Upper lobe of right lung (tissue), 1 donor: ENCODE data around the gene PIK3R3. TPM values are rescaled to one million over a fixed set of nuclear protein-coding genes. Genes with fewer than 3 reads are reported as not detected.

ENCODE experiments used
- ATAC-seq: fragments of 200-7000 bp; cut with Tn5 transposase; one replicate; pipeline ENCODE4 v1.9.1; 2020; ENCODE audit warnings: mild to moderate bottlenecking, moderate library complexity
- DNase-seq: peaks from one replicate; pipeline ENCODE4 v3.0.0-alpha.2; 2020
- H3K27ac ChIP-seq: fragments of 200-600 bp; one replicate; pipeline ENCODE4 v1.8.0; 2022
- H3K27me3 ChIP-seq: fragments of 200-600 bp; one replicate; pipeline ENCODE4 v1.8.0; 2022; ENCODE audit warnings: mild to moderate bottlenecking
- H3K36me3 ChIP-seq: fragments of 200-600 bp; one replicate; pipeline ENCODE4 v1.8.0; 2022
- H3K4me1 ChIP-seq: fragments of 200-600 bp; one replicate; pipeline ENCODE4 v1.8.0; 2022
- H3K4me3 ChIP-seq: fragments of 200-600 bp; one replicate; pipeline ENCODE4 v1.8.0; 2022; ENCODE audit warnings: mild to moderate bottlenecking
- H3K9me3 ChIP-seq: fragments of 200-600 bp; one replicate; pipeline ENCODE4 v1.8.0; 2022
- CTCF ChIP-seq: fragments of 200-600 bp; IDR thresholded peaks from one replicate; pipeline ENCODE4 v1.8.0; 2022; ENCODE audit warnings: antibody characterized with exemption
- intact Hi-C: fragments of 100-400 bp; cut with DNase I; formaldehyde crosslinking; loops from one replicate; pipeline ENCODE4 v1.11.0; 2022
- total RNA-seq: library from RNA; stranded (reverse); fragmentation: NEBNext Ultra II Directional; extraction: Animal tissue kit (Norgen Biotek cat#: 25700); gene quantifications from one replicate; pipeline ENCODE4 v1.2.1, GENCODE V29; 2021
- donor health status: DM: no; HTN: yes; CAD: no; lungs with severe emphysema.

PIK3R3 gene
- total RNA-seq, 1 donor from 2014 or later: 79.8 TPM

DNA sequence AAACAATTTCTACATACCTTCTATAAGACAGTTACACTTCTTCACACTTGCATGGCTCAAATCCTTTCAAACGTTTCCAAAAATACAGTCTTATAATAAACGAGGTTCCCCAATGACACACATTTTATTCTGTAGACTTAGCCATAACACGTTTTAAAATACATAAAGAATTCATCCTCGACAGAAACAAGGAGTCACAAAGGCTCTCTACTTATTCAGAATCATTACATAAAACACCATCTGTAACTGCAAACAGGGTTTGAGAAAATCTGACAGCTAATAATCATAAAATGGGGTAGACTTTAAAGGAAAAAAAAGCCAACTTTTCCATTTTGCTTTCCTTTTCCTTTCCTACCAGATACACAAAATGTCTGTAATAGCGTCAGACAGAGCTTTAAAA, 1.8 kb downstream of the PIK3R3 start:
- H3K4me3 ChIP-seq: peak overlapping the region; percentile 80
- no peak for DNase-seq
- intact Hi-C loops: no loop called here

GRCh38 chr1:46130121-46130520, 2.3 kb downstream of the PIK3R3 start:
- Histone ChIP-seq H3K9me3 (no peaks in the 10 kb centered on the region), H3K27ac (no peak overlapping the region), H3K36me3 (no peaks in the 10 kb centered on the region), H3K4me1 (peaks cover 11% of the 10 kb centered on the region), H3K4me3 (peak overlapping the region; percentile 80), H3K27me3 (peaks cover 21% of the 10 kb centered on the region)
- ATAC-seq: no peak
- intact Hi-C loops: no loop called here
- TF ChIP-seq CTCF: no peak
- DNase-seq: no peak

More for the DNA sequence above, 1.8 kb downstream of the PIK3R3 start:
- peaks cover 15% of the 10 kb centered on the region for H3K4me1 ChIP-seq
- no peaks in the 10 kb centered on the region for H3K36me3 ChIP-seq
- peaks cover 21% of the 10 kb centered on the region for H3K27me3 ChIP-seq
- ATAC-seq: no peak
- TF ChIP-seq CTCF: no peak
- no peak overlapping the region for H3K27ac ChIP-seq
- no peaks in the 10 kb centered on the region for H3K9me3 ChIP-seq

DNA sequence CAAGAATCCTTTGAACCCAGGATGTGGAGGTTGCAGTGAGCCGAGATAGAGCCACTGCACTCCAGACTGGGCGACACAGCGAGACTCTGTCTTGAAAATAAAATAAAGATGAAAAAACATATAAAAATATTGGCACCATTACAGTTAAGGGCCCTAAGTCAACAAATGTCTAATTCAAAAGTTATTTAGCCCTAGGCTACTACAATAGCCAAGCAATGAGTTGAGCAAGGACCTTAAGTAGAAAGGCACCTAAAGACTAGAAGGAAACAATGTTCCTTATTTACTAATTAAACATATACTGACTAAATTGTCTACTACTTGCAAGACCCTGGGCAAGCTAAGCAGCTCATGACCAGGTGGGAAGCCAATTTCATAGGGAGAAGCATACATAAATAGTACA, 4.1 kb downstream of the PIK3R3 start:
- DNase-seq: no peak
- H3K9me3 ChIP-seq: no peaks in the 10 kb centered on the region
- peaks cover 4% of the 10 kb centered on the region for H3K4me1 ChIP-seq
- peak overlapping the region; percentile 80 for H3K4me3 ChIP-seq
- peaks cover 21% of the 10 kb centered on the region for H3K27me3 ChIP-seq
- no peaks in the 10 kb centered on the region for H3K36me3 ChIP-seq
- TF ChIP-seq CTCF: no peak
- intact Hi-C loops: no loop called here
- H3K27ac ChIP-seq: no peak overlapping the region
- ATAC-seq: no peak

DNA sequence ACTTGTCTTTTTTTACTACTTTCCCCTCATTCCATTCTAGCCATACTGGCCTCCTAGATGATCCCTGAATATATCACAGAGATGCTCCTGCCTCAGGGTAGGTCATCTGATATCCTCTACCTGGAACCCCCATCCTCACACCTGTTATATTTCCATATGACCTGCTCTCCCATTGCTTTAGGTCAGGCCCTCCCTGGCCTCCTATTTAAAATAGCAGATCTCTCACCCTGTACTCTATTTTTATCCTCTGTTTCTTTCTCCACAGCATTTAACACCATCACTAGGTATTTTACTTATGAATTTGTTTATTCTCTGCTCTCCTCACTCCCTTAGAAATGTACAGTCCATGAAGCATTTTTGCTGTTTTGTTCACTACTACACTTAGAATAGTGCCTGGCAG, 13.6 kb downstream of the PIK3R3 start:
- no peak for DNase-seq
- H3K36me3 ChIP-seq: no peaks in the 10 kb centered on the region
- no peaks in the 10 kb centered on the region for H3K4me1 ChIP-seq
- H3K27me3 ChIP-seq: no peaks in the 10 kb centered on the region
- no peak for ATAC-seq
- no peaks in the 10 kb centered on the region for H3K9me3 ChIP-seq
- no peak overlapping the region for H3K4me3 ChIP-seq
- no peak for TF ChIP-seq CTCF
- H3K27ac ChIP-seq: no peak overlapping the region
- intact Hi-C loops: no loop called here

GRCh38 chr1:46117810-46118494, 14.5 kb downstream of the PIK3R3 start:
- H3K27me3 ChIP-seq: no peaks in the 10 kb centered on the region
- intact Hi-C loops: no loop called here
- no peak for ATAC-seq

More at GRCh38 chr1:46117810-46118494, 14.5 kb downstream of the PIK3R3 start:
- Histone ChIP-seq H3K9me3 (no peaks in the 10 kb centered on the region), H3K4me1 (no peaks in the 10 kb centered on the region), H3K27ac (no peak overlapping the region), H3K36me3 (no peaks in the 10 kb centered on the region), H3K4me3 (no peak overlapping the region)
- DNase-seq: no peak
- TF ChIP-seq CTCF: no peak
